ENCODE measurements around the gene STON2.
A peak's percentile ranks its signal among the peaks of the same experiment; 100 is the strongest.

The STON2 gene

DNA sequence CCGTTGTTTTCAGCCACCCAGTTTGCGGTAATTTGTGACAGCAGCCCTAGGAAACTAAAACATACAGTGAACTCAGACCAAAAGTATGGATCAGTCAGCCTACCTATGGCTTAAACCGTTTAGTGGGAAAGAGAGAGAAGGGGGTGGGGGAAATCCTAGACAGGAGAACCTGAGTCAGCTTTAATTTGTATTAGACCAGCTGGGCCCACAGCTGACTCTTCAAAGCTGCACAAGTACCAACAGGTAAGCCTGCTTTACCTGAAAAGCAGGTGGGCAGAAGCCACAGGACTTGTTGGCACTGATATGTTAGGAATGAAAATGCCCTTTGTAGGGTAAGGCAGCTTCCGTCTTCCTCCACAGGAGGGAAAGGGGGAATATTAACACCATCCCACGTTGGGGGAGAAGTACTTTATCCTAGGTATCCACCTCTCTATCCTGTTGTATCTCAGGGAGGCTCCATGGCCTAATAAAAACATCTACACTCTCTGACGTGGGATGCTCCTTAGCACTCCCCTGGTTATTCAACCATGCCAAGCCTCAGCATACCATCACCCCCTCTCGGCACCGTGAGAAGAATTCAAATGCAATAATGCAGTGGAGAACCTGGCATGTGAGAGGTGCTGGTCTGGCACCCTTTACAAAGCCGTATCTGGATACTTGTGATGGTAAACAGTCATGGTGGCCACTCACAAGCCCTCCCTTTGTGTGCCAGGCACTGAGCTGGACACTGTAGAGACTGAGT lies 70.3 kb downstream of the STON2 start:
- DNase-seq: no peak

DNA sequence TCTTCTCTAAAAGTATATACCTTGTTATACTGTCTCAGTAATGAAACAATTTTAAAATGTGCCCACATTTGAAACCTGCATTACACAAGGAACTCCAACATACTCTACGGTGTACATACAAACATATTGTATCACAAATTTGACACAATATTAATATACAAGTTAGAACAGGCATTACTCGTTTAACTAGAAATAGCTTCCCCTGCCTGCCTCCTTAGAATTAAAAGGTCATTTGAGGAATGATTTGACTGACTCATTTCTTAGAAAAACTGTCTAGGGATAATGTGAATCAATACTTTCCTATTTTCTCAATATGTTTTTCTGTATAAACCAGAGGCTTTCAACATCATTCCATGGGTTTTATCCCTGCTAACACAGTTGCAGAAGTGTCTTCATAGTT lies 73.7 kb downstream of the STON2 start:
- no peak for DNase-seq

DNA sequence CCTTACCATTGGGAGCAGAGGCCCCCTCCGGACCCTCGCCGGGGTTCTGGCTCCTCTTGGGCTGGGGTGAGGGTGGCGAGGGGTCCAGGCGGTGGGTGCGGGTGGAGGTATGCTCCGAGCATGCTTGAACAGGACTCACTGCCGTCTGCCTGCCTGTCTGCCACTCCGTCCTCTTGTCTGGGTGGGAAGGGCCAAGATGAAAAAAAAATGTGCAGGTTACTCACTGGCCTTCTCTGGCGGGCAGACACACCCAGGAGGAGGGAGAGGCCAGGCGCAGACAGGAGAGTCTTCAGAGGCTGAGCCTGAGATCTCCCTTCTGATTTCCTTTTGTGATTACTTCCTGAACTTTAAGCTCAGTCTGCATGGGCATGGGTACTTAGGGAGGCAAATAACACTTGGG lies 76.1 kb downstream of the STON2 start:
- no peak for DNase-seq

DNA sequence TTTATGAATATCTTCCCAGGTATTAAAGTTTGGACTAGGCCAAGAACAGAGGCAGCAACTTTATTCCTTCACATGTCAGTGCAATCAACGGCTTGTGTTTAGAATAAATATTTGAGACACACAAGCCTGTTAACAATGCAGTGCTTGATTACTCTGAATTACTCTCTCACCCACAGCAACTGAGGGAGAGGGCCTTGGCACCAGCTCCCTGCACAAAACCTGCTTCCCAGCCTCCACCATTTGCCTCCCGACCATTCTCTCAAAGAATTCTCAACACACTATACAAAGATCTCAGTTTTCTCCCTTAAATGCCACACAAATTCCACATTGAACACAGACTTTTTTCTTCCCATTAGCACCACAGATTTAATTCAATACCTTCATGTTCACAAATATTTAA lies 77.0 kb downstream of the STON2 start:
- DNase-seq: no peak

DNA sequence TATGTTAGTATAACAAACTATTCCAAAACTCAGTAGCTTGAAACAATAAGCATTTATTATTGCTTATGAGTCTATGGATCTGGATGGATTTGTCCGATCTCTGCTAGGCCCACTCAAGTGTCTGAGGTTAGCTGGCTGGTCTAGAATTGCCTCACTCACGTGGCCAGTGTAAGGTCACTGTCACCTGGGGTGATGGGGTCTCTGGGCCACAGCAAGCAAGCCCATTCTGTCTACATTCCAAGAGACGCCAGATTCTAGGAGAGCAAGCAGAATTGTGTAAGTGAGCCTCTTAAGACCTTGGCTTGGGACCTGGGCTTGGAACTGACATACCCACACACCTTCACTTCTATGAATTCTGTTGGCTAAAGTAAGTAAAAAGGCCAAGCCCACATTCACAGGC lies 80.2 kb downstream of the STON2 start:
- no peak for DNase-seq

DNA sequence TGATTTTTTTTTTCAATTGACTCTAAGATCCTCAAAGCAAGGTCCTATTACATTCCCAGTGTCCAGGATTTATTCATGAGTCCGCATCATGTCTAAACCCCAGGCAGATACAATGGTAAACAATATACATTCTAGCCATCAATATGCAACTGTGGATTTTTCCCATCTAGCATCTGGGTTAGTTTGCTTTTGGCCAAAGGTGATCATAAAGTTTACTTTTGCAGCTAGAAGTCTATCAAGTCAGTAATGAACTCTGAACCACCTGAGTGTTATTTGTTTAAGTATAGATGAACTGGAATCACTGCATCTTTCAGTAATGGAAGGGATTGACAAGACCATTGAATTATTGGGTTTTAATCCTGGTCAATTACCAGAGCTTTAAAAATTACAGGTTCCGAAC lies 80.8 kb downstream of the STON2 start:
- DNase-seq: no peak

DNA sequence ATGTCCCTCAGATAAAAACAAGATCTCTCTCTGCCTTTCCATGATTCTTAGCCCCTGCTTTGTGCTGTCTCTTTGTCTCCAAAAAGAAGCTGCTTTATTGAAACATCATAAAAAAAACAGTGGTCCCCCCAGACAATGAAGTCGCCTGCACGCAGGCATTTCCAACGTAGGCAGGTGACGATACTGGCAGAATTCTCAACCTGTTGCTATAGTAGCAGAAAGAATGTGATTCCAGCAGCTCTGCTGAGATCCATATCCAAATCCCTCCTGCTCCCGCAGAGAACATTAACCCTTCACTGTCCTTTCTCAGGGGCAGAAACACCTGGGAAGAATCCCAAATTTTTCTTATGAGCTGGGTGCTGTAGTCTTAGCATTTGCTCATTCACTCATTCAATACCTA lies 84.8 kb downstream of the STON2 start:
- DNase-seq: no peak

DNA sequence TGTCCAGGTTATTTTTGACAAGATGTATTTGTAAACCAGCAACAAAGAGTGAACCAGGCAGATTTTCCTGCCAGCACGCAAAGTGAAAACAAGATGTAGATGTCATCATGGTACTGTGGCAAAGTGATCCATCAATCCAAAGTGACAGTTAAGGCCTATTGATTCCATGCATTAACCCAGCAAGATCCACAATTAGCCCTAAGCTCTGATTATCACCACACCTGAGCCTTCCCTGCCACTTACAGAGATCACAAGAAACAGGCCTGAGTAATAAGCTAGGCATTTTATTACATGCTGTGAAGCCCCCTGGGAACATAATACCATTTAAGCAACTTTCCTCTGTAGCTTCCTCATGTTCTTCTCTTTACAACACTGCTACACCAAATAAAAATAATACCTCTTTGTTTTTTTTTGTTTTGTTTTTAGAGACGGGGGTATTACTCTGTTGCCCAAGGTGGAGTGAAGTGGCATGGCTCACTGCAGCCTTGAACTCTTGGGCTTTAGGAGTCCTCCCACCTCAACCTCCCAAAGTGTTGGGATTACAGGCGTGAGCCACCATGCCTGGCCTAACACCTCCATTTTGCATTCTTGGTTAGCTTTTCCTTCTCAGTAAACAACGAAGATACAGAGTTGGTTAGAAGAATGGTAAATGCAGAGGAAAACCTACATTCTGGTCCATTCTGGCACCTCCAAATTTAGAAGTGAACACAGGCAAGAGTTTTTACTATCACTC lies 85.5 kb downstream of the STON2 start:
- DNase-seq: no peak

DNA sequence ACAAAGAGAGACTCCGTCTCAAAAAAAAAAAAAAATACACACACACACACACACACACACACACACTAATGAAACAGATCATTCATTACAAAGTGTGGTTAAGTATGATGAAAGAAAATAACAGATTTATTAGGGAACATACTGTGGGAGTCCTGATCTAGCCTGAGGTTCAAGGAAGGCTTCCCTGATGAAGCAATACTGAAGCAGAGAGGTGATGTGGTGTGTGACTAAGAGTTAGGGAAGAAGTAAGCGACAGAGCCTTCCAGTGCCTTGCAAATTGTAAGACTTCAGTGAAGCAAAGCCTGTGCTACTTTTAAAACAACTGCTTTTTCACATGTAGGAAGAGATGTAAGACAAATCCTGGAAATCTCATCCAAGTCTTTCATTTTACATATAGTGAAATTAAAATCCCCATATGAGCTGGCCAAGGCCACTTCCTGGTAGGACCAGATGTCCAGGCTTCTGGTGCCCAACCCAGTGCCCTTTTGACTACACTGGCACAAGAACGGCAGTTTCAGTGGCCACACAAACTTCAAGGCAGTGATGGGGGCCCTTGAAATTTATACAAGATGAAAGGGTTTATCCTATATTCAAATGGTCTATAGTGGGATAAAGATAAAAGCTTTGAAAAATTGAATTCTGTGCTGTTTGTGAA lies 86.2 kb downstream of the STON2 start:
- DNase-seq: no peak

DNA sequence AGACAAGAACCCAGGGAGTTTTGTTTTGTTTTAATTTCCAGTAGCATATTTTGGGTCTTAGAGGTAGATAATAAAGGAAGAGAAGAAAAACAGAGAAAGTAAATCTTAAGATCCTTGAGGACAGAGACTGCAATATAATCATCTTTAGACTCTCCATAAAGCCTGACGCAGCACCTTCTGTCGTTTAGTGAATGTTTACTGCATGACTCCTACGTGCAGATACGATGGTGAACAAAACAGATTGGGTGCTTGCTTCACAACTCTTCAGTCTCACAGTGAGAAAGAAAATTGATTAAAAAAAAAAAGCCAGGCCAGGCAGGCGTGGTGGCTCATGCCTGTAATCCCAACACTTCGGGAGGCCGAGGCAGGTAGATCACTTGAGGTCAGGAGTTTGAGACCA lies 86.9 kb downstream of the STON2 start:
- DNase-seq: no peak

DNA sequence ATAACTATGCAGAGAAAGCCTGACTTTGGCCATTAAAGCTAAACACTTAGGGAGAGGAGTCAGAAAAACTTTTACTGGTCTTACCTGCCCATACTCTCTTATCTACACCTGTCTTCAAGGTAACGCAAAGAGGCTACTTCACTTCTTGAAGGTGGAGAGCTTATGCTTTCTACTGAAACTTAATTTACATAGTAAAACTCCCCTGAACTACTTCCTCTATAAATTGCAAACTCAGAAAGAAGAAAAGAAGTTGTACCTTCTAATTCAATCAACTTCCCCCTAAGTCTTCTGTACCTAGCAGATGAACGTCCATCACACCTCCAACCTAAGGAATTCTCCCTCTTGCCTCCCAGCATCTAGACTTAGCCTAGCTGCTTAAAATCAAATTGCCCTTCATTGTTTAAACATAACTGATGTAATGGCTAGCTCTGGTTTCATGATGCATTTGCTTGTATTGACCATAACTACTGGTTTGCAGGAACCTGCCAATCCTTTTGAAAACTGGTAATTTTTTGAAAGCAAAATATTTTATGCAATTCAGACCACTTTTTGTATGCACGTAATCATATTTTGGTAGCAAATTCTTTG lies 87.7 kb downstream of the STON2 start:
- no peak for DNase-seq

DNA sequence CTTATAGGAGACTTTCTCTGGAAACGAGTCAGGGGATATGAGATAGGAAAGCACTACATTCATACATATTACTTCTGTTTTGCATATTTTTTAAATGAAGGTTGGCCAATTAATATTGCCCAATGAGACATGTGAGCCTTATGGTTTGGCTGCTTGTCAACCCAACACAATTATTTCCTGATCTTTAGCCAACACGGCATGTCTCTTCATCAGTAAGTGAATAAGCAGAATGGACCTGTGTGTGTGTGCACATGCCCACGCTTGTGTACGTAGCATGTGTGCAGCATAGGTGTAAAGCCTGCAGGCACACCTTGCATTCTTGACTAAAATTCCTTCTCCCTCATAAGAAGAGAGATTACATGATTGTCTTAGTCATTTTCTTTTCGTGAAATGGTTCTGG lies 88.3 kb downstream of the STON2 start:
- DNase-seq: no peak

DNA sequence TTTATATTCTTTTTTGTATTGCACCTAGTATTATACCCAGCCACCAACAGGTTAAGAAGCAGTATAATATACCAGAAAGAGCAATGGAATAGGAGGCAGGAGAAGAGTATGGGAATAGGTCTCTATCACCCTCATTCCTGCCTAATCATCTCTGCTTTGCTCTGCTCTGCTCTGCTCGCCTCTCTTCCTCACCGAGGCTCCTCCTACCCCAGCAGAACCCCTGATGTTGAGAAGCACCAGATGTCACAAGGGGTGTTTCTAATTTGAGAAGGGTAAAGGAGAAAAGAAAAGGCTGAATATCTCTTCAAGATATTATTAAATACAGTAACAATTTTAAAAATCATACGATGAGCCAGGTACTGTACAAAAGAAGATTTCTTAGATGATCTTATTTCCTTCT lies 89.0 kb downstream of the STON2 start:
- DNase-seq: no peak

DNA sequence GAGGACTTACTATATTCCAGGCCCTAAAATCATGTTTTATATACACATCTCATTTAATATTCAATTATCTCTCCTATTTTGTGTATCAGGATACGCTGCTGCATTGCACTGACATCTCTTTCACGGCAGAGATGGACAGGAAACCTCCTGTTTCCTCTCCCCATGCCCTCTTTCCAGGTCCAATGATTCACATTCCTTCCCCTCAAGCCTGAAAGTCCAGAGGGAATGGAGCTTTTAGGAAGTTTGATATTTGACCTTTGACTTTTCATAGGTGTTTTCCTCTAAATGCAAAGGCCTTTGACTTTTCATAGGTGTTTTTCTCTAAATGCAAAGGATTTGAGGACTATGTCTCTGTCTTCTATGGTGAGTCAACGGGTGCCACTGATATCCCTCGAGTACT lies 89.5 kb downstream of the STON2 start:
- no peak for DNase-seq

DNA sequence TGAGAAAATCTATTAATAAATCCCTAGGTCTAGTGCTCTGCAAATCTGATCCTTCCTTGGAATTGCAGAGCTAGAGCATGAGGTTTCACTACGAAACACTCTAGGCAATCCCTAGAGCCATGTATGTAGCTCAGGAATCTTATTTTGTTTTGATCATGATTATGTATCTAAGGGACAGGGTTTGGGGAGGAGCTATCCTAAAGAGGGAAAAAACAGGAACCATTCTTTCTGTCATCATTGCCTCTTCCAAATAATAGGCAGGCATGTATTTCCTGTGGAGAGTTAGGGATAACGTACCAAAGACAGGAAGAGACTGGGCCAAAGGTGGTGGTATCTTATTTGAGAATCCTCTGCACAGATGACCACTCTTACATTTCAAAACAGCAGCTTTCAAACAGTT lies 90.6 kb downstream of the STON2 start:
- no peak for DNase-seq

DNA sequence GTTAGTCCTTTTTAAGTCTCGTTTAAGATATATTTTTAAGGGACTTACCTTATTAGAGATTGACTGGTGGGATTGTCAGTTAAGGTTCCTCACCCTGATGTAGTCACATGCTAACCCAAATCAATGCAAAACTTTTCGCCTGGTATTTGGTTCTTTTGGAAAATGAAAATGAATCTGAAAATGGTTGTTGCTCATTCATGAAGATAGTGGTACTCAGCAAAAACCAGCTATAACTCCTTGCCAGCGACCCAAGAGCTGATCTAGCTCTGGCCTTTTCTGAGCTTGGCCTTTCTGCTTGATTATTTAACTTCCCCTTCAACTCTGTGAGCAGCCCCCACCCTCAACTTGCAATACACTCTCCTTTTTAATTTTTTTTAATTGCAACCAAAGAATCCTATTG lies 94.4 kb downstream of the STON2 start:
- no peak for DNase-seq

DNA sequence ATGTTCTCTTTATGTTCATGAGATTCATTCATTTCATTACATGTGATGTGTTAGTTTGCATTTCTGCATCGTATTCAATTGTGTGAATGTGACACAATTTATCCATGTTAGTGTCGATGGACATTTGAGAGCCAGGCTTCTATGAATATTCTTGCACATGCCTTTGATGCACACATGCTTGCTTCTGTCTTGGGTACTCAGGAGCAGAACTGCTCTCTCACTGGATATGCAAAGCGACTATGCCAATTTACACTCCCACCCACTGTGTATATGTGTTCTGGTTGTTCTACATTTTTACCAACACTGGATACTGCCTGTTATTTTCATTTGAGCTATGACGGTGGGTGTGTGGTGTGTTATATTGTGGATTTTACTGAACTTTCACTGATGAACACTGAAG lies 95.1 kb downstream of the STON2 start:
- no peak for DNase-seq

DNA sequence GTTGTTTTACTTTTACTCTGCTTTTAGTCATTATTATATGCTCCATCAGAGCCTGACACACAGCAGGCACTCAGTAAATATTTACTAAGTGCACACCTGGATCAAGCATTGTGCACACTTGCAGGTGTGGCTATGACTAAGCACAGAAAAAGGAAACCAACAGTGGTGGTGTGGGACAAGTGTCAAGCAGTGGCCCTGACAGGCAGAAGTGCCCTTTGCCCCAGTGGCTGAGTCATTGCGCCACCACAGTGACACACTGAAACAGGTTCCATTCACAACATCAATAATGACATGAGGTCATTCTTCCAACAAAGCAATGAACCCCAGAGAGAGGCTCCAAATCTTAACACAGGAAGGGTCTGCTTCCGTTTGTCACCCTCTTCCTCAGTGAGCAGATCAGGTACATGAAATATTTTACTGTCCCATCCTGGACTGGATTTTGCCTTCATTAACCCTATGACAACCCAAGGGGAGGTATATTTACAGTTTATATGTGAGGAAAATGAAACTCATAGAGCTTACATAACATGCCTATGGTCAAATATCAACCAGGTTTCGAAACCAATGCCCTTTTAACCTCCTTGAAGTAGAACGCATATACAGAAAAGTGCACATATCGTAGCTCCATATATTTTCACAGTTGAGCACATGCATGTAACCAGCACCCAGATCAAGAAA lies 96.7 kb downstream of the STON2 start:
- DNase-seq: peak; percentile 25

DNA sequence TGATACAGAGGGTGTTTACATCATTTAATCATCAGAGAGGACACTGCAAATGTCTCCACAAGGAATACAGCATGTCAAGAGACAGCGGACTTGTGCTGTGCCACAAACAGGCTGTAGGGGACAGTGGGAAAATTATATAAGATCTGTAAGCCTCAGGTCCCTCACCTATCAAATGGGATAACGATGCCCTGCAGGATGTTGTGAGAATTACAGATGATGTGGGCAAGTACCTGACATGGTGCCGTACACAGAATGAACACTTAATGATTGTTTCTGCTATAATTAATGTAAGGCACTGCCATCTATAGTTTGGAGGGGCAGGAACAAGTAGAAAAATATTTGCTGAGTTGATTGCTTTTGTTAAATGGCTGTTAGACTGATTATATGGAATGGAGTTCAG lies 97.5 kb downstream of the STON2 start:
- DNase-seq: no peak

DNA sequence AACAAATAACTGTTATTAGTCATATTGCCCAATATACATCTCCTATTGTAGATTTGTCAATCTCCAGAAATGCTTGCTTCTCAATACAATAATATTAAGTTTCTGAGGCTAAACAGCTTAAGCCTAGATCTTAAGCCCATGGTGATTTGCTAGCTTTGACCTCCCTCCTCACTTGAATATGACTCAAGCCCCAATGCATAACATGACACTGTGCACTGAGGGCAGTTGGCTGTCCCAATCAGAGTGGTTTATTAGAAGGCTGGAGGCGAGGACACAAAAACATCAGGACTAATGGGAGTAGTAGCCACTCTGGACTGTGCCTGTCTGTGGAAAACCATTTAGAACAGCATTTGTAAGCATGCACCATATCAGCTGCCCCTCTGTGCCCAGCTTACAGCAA lies 98.3 kb downstream of the STON2 start:
- DNase-seq: no peak

DNA sequence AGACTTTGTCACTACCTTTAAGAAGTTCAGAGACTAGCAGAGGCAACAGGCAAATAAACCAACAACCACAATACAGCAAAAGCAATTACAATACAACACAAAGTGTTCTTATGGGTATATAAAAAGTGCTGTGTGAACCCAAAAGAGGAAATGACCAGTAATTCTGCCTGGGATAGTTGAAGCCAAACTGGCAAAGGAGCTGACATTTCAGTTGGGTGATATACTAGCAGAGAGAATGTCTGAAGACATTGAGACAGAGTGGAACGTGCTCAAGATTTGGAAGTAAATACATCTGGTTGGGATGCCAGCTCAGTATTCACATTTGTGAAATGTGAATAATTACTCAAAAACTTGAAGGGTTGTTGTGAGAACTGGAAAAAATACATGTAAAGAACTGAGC lies 98.8 kb downstream of the STON2 start:
- no peak for DNase-seq

DNA sequence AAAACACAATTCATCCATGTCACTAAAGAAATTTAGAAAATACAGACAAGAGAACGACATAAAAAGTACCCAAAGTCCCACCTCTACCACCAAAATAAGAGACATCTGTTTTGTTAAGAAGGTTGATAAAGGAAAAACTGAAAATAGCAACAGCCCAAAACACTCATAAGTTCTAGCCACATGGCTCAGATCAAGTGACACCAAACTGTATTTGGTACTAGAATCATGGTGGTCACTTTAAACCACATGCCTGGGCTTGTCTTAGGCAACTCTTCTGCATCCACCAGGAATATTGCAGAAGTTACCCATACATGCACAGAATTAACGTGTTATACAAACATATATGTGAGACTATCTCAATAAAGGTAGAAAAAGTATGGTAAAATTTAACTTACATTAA lies 101.2 kb downstream of the STON2 start:
- no peak for DNase-seq

DNA sequence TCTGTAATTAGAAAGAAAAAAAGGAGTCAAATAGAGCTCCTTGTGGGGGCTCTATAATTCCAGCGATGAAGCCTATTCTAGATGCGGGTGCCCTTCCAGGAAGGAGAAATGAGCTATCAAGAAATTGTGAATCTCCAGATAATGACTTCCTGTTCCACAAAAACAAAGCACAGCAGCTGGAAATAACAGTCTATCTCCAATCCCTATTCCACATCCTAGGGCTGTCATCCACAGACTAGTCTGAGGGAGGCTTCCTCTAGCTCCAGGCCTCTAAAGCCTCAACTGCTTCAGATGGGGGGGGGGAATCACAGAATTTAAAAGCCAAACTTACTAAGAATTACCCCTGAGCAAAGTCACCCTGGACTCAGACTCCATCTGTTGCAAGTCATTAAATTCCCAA lies 102.0 kb downstream of the STON2 start:
- DNase-seq: no peak
